HG03175 (cell line): ENCODE data around the gene ZNF503.

ENCODE experiments used
- ATAC-seq: cut with Tn5 transposase; IDR thresholded peaks from one replicate; pipeline ENCODE4 v1.9.1; 2021; ENCODE audit warnings: mild to moderate bottlenecking, moderate library complexity; ENCODE audit not compliant: unreplicated experiment

Gene ZNF503

DNA sequence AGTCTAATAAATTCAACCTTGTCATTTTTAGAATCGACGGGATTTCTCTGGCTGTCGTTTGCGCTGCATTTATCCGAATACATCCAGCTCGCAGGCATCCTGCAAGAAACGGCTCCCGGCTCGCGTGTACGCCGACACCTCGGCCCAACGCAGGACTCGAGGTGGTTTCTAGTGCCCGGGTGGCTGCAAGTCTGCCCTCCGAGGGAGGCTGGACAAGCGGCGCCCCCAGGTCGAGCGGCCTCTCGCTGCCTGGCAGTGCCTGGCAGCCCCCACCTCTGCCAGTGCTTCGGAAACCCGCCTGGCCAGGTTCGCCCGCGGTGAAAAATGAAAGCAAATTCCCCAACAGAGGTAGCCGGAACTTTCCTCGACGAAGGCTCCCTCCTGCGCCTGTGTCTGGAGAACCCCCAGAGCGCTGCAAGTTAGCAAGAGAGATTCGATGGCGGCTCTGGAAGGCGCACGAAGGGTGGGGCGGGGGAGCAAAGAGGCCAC, 5.7 kb upstream of the ZNF503 start:
- ATAC-seq: no peak

DNA sequence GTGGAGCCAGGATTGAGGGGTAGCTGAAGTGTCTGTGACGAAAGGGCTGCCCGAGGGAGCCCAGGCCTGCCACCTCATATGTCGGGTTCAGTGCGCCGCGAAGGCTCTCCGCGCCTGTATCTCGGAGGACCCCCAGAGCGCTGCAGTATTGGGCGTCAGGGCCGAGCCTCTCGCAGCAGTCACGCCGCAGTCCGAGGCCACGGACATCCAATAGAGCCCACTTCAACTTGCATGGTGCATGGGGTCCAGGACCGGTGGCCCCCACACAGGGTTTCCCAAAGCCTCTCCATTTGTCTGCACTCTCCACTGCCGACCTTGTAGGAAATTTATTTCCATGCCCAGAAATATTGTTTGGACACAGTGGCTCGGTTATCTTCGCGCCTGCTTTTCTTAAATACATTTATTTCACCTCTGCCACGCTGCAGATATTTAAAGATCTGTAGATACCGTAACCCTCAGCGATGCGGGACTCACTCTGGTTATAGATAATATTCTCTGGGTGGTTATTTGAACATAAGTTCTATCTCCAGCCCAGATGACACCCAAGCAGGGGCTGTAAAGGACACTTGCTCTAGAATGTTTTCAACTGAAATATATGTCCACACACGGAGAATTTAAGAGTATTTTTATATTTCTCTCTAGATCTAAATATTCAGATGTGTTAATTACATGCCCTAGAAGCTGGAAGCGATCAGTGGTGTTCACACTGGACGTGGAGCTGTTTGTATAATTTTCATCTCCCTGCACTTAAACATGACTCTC, 5.1 kb upstream of the ZNF503 start:
- ATAC-seq: no peak

DNA sequence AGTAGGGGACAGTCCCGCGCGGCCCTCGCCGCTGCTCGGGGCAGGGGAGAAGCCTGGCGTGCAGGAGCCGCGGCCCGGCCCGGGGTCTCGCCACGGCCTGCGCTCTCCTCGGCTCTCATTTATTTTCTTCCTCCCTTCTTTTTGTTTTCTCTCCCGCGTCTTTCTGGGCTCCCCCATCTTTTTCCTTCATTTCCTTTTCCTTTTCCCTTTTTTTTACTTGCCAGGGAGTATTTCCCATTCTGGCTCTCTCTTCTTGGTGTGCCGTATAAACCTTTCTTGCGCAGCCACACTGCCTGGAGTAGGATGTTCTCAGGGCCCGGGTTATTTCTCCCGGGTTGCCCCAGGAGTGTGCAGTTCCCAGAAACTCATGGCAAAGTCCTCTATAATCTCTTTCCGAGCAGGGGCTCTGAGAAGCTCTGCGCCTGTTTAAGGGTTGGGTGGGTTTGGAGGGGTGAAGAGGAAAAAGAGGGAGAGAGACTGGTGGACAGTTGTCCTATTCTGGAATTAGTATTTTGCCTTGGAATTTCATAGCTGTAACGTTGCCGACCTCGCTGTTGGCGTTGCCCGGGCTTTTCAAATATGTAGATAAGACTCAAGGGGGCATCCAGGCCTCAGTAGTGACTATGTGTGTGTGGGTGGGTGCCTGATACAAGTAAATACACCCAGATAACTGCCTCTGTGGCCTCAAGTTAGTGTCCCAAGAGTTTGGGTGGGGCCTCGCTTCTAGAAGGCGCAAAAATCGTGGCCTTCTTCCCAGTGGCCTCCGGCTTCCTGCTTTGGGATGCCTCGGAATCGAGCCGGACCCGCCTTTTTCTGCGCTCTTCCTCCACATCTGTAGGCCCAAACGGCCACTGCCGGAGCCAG, 4.3 kb upstream of the ZNF503 start:
- no peak for ATAC-seq

DNA sequence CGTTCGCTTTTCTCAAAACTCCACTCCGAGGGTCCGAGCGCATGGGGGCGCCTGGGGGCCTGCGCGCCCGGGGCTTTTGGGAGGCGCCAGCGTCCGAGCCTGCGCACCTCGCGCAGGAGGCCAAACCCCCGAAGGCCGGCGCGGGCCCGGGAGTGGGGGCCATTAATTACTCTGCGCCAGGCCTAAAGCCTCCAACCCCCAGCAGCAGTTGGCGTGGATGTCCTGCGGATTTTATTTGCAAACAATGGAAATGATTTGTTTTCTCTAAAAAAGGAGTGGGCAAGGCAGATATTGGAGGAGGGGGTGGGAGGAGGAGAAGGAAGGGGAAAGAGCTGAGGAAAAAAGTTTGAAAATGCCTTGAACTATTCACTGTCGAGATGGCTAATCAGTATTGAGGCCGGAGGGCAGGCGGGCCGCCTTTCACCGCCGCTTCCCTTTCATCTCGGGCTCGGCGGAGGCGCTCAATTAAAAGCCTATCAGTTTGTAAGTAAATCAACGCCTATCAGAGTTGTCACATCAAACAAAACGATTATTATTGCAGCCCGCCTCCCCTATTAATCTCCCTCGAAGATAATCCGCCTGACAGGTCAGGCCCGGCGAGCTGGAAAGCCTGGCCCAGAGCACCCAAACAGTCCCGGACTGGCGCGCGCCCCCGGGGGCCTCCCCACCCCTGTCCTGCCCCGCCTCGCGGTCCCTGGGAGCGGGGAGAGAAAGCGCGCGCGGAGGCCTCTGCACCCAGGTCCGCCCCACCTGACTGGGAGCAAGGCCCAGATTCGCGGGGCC, 3.4 kb upstream of the ZNF503 start:
- ATAC-seq: no peak

DNA sequence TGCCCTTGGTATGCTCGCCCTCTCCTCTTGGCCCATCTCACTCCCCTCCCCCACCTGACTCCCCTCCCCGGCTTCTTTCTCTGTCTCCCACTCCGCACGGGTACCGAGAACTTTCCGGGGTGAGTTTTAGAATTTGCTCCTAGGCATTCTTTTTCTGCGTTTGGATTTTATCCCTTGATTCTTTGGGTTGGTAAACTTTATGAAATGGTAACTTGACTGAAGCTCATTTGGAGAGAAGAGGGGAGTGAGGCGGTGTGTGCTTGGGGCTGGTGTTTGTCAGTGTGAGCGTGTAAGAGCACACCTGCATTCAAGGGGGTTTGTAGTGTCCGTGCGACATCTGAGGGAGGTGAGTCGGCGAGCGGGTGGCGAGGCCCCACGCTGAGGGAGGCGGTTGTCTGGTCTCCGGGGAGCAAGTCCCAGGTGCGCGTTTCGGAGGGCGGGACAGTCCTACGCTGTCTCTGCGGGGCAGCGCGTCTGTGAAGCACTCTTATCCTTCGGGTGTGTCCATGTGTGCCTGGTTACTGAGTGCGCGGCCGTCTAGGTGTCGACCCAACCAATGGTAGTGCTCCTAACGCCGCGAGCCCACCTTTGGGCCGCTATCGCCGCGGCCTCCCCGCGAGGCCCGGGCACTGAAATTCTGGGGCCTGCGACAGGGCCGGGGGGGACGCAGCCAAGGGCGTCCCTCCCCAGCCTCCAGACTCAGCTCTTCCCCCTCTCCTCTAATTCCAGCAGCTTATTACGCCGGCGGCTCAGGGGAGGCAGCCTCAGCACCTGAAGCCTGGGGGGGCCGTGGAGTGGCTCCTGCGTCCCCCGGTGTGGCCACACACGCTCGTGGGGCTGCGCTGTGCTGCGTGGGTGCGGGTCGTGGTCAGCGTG, 2.6 kb upstream of the ZNF503 start:
- no peak for ATAC-seq

DNA sequence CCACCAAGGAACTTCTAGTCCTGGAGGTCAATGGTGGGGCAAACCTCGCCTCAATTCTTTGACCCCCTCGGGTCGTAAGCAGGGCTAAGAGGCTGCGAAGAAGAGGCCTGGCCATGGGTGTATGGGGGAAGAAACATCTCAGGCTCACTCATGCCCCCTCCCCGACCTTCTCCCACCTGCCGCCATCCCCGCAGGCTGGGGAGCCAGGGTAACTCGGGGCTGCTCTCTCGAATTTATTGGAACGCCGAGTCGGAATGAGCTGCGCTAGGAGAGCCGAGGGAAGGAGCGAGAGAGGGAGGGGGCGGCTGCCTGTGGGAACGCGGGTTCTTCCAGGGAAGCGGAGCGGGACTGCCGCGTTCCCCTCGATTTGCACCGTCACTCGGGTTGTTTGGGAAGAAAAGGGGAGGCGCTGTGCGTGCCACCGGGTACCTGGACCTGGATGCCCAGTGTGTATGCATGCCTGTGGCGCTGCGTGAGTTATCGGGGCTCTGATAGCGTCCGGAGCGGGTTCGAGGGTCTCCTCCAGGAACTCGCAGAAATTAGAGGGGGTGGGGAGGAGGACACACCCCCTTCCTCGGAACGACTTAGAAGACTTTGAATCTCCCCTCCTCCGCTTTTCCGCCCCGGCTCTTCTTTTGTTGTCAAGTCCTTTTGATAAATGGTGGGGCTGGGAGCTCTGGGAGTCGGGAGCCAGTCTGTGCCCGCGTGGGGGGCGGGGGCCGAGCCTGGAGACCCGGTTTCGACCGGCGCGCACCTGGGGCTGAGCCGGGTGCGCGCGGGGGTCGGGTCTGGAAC, 1.8 kb upstream of the ZNF503 start:
- no peak for ATAC-seq

DNA sequence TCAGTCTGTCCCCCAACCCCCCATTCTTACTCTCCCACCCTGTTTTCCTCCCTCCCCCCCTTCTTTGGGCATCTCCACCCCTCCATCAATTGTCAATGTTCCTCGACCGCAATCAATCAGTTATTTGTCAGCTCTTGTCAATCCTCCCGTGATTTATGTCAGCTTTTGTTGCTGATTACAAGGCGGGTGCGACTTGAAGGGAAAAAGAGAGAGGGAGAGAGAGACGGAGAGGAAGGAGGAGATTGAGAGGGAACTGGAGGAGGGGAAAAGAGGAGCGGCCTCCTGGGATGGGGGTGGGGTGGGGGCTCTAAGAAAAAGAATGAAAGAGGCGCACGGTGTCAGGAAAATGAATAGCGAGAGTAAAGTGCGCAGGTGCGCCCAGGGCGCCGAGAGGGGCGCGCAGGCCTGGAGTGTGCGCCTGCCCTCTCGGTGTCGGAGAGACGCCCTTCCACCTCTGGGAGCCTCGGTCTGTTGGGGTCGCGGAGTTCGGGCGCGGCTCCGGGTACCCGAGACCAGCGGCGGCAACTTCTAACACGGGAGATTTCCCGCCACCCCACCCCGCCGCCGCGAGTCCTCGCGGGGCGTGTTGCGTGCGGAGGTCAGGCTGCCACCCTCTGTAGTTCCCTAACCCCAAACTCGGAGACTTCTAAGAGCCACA, 1.1 kb upstream of the ZNF503 start:
- ATAC-seq: no peak

DNA sequence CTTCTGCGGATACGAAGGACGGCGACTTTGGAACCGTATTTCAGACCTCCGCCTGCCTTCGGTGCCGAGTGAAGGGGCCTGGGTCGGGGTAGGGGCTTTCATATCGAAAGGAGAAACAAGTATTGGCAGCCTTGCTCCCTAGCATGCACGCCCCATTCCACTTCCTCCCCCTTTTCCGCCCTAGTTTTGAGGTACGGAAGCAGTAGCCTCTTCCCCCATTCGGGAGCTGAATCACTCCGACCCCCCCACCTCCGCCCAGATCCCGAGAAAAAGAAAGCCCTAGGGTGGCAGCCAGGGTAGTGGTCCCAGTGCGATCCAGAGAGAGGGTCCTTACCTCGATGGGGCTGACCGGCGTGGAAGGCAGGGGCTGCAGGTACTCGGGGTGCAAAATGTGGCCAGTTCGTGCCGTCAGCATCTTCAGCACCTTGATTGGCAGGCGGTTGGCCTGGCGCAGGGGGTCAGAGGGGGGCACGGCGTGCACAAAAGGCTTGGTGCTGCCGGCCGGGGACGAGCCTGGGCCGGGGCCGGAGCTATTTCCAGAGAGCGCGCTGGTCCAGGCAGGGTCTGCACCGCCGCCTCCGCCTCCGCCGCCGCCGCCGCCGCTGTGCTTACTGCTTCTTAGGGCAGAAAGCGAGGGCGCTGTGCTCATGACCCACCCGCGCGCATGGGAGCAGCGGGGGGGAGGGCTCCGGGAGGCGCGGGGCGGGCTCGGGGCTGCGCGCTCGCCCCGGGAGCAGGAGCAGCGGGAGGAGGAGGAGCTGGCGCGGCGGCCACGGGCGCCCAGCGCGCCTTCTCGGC, 594 bp downstream of the ZNF503 start:
- ATAC-seq: peak; percentile 27

DNA sequence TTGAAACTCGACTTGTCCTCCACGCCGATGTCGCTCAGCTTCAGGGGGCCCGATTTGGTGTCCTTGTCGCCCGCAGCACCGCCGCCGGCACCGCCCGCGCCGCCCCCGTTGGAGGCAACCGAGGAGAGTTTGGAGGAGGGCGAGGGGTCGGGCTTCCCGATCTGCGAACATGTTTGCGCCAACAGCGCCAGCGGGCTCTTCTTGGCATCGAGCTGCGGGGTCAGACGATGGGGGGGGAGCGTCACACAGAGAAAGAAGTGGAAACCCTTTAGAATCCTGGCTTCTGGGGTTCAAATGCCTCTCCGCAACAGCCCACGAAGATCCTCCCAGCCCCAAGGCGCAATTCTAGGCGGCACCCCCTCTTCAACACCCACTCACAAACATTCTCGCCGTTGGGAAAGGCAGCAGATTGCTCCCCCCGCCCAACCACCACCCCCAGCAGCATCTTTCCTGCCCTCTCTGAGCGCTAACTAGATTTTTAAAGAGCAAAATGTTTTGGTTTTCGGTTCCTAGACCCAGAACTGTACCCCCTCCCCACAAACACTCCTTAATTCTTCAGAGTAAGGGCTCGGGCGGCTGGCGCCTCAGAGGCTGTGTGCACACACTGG, 1.3 kb downstream of the ZNF503 start:
- no peak for ATAC-seq

DNA sequence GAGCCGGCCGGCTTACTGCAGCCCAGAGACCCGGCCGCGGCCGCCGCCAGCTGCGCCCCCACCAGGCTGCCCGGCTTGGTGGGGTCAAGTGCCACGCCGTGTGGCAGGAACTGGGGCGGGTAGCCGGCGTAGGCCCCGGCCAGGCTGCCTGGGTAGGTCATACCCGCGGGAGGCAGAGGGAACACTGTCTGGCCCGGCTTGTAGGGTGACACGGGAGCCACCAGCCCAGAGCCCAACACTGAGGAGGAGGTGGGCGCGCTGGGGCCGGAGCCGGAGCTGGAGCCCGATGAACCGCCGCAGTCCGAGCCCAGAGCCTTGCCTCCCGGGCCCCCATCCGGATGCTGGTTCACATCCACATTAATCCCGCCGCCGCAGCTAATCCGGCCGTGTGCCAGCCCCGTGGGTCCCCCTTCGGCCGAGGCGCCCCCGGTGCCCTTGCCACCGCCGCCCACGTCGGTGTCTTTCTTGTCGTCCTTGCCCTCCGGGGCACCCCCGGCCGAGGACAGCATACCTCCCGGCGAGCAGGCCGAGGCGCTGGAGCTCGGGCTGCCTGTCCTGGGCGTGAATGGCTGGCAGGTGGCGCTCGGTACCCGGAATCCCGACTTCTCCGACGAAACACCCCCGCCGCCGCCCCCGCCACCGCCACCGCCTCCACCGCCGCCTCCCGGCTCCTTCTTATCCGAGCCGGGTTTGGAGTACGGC, 2.0 kb downstream of the ZNF503 start:
- peak; percentile 31 for ATAC-seq

DNA sequence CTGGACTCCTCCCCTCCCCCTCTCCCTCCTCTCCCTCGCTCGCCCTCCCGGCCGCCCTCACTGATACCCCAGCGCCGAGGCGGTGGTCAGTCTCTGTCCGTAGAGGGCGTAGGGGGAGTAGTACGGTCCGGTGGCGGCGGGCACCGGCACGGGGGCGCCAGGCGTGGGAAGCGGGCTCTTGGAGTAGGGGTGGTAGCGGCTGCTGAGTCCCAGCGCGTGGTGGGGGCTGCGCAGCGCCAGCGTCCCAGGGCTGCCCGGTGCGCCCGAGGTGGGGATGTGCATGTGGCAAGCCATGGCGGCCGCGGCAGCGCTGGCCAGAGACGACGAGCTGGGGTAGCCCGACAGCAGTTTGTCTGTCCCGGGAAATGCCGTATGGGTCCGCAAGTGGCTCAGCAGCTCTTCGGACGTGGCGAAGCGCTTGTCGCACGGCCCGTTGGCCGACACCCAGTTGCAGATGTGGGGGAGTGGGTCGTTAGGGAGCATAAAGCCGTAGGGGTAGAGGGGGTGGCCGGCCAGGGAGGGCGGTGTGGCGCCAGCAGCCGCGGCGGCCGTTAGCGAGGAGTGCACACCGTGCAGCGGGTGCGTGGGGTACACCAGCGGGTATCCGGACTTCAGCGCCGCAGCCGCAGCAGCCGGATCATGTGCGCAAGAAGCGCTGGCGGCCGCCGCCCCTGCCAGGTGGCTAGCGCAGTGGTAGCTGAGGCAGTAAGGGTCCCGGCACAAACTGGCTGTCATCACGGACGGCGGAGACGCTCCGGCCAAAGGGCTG, 2.7 kb downstream of the ZNF503 start:
- no peak for ATAC-seq

DNA sequence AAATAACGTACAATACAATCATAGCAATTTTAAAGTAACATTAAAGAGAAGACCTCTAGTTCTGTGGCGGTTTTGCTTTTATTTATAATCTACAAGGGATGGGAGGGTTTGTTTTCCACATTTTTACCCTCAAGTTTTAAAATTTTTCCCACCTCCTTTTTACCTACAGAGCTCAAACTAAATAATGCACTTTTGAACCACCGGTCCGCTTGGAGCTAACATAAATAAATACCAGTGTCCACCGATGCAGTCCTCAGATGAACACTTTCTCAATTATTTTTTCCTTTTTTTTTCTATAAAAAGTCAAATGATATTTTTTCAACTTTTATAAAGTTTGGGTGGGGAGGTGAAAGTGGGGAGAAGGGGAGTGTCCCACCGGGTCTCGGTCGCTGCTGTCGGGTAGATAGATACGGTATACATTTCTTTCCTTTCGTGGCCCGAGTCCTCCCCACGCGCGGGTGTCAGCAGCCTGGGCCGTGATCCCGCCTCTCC, 3.3 kb downstream of the ZNF503 start:
- ATAC-seq: no peak

DNA sequence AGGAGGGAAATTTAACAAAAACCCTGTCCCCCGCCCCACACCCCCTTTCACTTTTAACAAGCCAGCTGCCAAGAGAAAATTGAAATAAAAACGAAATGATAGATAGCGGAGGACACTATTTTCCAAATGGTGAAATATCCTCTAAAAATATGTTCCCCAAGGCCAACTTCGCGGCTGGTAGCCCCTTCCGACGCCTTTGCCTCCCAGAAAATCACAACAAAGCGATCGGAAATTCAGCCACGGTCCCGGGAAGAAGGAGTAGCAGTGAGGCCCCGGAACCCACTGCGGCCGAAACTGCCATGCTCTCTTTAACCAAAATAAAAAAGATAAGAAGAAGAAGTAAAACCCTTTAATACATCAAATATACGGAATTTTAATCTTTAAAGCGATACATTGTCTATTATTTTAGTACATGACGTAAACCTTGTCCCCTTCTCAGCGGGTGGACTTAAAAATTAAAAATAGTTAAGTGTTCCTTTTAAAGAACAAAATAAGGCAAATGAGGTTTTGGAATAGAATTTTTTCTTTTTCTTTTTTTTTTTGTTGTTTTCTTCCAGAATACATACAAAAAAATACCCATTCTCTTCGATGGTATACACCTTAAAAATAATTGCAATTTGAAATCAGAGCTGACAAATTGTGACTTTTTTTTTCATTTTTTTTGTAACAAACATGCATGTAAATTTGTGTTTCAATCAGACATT, 3.9 kb downstream of the ZNF503 start:
- no peak for ATAC-seq

DNA sequence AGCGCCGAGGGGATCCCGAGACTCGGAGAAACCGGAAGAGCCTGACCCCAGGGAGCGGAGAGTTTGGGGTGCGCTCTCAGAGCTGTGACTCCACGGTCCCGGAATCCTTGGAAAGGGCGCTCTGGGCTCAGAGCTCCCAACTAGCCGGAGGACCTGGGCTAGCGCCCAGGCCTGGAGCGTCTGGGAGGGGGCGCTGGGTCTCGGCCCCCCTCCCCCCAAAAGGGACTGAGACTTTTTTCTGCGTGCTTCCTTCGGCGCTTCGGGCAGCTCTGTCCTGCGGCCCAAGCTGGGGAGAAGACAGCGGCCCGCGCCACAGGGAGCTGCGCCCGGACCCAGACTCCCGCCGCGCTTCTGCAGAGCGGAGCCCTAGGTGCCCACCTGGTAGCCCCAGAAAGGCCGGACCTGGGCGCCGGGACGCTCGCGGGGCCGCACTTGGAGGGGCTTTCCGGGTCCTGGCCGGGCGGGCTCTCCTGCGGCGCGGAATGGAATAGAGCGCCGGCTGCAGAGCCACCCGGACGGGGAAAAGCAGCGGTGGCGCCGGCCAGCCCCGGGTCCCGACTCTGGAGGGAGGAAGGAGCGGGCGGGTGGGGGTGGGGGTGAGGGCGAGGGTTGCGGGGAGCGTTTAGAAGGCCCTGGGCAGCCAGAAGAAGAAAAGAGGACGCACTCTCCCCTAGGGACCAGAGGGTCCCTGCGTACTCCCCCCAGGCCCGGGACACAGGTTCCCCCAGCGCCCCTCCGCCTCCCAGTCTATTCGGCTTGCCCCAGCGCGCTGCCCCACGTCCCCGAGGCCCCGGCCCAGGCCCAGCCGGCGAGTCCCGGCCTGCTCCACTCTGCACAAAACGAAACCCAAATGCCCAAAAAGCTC, 4.7 kb downstream of the ZNF503 start:
- no peak for ATAC-seq
